ENCODE measurements around the gene PRSS3. TPM values are rescaled to one million over a fixed set of nuclear protein-coding genes. Genes with fewer than 3 reads are reported as not detected.

The PRSS3 gene
- total RNA-seq, 1 donor from 2014 or later, result not detected

DNA sequence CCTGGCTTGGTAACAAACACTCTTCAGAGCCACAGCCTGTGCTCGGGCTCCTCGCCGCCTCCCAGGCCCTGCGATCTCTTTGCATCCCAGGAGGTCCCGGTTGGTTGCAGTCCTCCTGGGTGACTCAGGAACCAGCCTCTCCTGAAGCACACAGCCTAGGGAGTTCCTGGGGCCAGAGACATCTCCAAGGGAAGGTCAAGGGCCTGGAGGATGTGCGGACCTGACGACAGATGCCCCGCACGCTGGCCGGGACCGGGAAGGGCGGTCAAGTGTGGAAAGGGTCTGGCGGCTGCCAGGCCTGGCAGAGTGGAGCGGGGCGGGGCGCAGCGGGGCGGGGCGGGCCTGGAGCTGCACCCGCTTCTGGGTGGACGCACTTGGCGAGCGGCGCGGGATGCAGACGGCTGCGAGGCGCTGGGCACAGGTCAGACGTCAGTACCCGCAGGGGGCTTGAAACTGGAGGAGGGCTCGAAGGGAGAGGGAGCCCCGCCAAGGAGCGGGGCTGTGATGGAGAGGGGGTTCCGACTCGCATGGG is 45.0 kb upstream of the PRSS3 start:
- H3K4me2 ChIP-seq (ENCODE audit: low read length), result peak overlapping the region; percentile 90
- peak overlapping the region; percentile 90 for H2AFZ ChIP-seq (ENCODE audit: low read depth, low read length)
- H3K4me3 ChIP-seq (ENCODE audit: insufficient read depth, low read depth, low read length), result peak overlapping the region; percentile 52
- H3K4me1 ChIP-seq (ENCODE audit: insufficient read depth, low read length), result no peaks in the 10 kb centered on the region
- Mint-ChIP-seq H3K27me3 (ENCODE audit: low read depth, unreplicated experiment) (peaks cover 62% of the 10 kb centered on the region), H3K9me3 (ENCODE audit: unreplicated experiment) (peaks cover 2% of the 10 kb centered on the region), H3K4me1 (ENCODE audit: low read depth, unreplicated experiment) (no peaks in the 10 kb centered on the region), H3K27ac (ENCODE audit: unreplicated experiment) (no peak overlapping the region), H3K4me3 (ENCODE audit: unreplicated experiment) (no peak overlapping the region), H3K36me3 (ENCODE audit: low read depth, unreplicated experiment) (no peaks in the 10 kb centered on the region)
- H4K20me1 ChIP-seq (ENCODE audit: insufficient read depth, low read length), result no peaks in the 10 kb centered on the region
- FAIRE-seq, result no peak
- no peaks in the 10 kb centered on the region for H3K9me3 ChIP-seq (ENCODE audit: insufficient read depth, low read depth, low read length)
- TF ChIP-seq, protein P1, sequence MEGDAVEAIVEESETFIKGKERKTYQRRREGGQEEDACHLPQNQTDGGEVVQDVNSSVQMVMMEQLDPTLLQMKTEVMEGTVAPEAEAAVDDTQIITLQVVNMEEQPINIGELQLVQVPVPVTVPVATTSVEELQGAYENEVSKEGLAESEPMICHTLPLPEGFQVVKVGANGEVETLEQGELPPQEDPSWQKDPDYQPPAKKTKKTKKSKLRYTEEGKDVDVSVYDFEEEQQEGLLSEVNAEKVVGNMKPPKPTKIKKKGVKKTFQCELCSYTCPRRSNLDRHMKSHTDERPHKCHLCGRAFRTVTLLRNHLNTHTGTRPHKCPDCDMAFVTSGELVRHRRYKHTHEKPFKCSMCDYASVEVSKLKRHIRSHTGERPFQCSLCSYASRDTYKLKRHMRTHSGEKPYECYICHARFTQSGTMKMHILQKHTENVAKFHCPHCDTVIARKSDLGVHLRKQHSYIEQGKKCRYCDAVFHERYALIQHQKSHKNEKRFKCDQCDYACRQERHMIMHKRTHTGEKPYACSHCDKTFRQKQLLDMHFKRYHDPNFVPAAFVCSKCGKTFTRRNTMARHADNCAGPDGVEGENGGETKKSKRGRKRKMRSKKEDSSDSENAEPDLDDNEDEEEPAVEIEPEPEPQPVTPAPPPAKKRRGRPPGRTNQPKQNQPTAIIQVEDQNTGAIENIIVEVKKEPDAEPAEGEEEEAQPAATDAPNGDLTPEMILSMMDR (IDR thresholded peaks at IDR 0.05; ENCODE audit: insufficient read depth, low read depth, low read length), result no peak
- no peak for TF ChIP-seq EZH2 (IDR thresholded peaks at IDR 0.05; ENCODE audit: insufficient read depth, low read length)
- peaks cover 16% of the 10 kb centered on the region for H3K27me3 ChIP-seq (ENCODE audit: insufficient read depth, low read length)
- H3K27ac ChIP-seq (ENCODE audit: low read depth, low read length), result no peak overlapping the region
- H3K36me3 ChIP-seq (ENCODE audit: insufficient read depth, low read length), result no peaks in the 10 kb centered on the region
- H3K79me2 ChIP-seq (ENCODE audit: insufficient read depth, low read length), result no peaks in the 10 kb centered on the region
- peak overlapping the region; percentile 66 for H3K9ac ChIP-seq (ENCODE audit: low read length)
- DNase-seq (ENCODE audit: low read depth), result no peak

DNA sequence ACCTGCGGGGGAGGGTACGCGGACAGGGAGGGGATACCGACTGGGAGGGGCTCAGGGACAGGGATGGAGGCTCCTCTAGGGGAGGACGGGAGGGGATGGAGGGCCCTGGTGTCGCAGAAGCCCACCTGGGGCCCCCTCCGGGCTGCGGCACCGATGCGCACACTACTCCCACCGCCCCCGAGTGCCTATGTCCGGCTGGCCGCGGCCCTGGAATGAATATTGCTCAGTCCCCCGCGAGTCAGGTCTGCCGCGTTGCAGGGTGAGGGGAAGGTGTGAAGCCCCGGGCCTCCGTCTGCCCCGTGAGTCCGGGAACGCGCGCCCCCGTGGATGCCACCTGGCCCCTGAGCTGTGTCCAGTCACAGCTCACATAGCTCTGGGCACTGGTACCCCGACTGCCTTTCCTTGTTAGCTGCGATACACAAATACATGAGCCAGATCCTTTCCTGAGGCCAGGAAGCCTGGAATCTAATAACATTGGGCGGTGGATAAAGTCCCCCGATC is 44.5 kb upstream of the PRSS3 start:
- peaks cover 64% of the 10 kb centered on the region for H3K27me3 Mint-ChIP-seq (ENCODE audit: low read depth, unreplicated experiment)
- Histone ChIP-seq H3K4me2 (ENCODE audit: low read length) (peak overlapping the region; percentile 90), H3K27ac (ENCODE audit: low read depth, low read length) (no peak overlapping the region), H3K9ac (ENCODE audit: low read length) (peak overlapping the region; percentile 66), H3K36me3 (ENCODE audit: insufficient read depth, low read length) (no peaks in the 10 kb centered on the region), H3K27me3 (ENCODE audit: insufficient read depth, low read length) (peaks cover 13% of the 10 kb centered on the region), H2AFZ (ENCODE audit: low read depth, low read length) (peak overlapping the region; percentile 90), H4K20me1 (ENCODE audit: insufficient read depth, low read length) (no peaks in the 10 kb centered on the region), H3K4me3 (ENCODE audit: insufficient read depth, low read depth, low read length) (peak overlapping the region; percentile 52), H3K9me3 (ENCODE audit: insufficient read depth, low read depth, low read length) (no peaks in the 10 kb centered on the region), H3K4me1 (ENCODE audit: insufficient read depth, low read length) (no peaks in the 10 kb centered on the region), H3K79me2 (ENCODE audit: insufficient read depth, low read length) (no peaks in the 10 kb centered on the region)
- H3K9me3 Mint-ChIP-seq (ENCODE audit: unreplicated experiment), result peaks cover 2% of the 10 kb centered on the region
- FAIRE-seq (no peak), DNase-seq (ENCODE audit: low read depth) (no peak)
- H3K4me3 Mint-ChIP-seq (ENCODE audit: unreplicated experiment), result no peak overlapping the region
- no peaks in the 10 kb centered on the region for H3K4me1 Mint-ChIP-seq (ENCODE audit: low read depth, unreplicated experiment)
- TF ChIP-seq EZH2 (IDR thresholded peaks at IDR 0.05; ENCODE audit: insufficient read depth, low read length), result peak; percentile 57
- TF ChIP-seq, protein P1 (IDR thresholded peaks at IDR 0.05; ENCODE audit: insufficient read depth, low read depth, low read length), result no peak
- no peaks in the 10 kb centered on the region for H3K36me3 Mint-ChIP-seq (ENCODE audit: low read depth, unreplicated experiment)
- no peak overlapping the region for H3K27ac Mint-ChIP-seq (ENCODE audit: unreplicated experiment)

DNA sequence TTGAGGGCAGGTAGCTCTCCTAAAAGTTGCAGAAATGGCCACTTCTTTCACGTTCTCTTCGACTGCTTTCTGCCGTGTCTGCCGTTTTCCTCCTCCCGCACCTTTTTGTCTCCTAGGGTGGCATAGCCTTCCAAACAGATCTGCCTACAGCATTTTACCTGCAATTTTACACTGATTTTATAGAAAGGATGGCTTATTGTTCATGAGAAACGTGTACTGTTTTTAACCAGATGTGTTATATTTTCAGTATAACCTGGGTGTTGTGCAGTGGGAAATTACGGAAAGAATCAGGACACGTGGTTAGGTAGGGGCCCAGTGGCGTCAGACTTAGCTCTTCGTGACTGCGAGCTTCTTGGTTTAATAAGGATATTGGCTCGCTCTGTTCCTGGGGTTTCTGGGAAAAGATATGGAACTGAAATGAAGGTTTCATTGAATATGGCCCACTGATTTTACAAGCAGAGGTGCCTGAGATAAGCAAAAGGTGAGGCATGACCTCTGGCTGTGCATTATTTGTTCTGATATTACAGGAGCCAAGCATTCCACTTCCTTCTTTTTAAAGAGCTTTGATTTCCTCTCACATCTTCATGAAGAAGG is 43.7 kb upstream of the PRSS3 start:
- no peaks in the 10 kb centered on the region for H3K9me3 ChIP-seq (ENCODE audit: insufficient read depth, low read depth, low read length)
- peak overlapping the region; percentile 90 for H2AFZ ChIP-seq (ENCODE audit: low read depth, low read length)
- peak overlapping the region; percentile 52 for H3K4me3 ChIP-seq (ENCODE audit: insufficient read depth, low read depth, low read length)
- no peaks in the 10 kb centered on the region for H3K36me3 Mint-ChIP-seq (ENCODE audit: low read depth, unreplicated experiment)
- H3K27me3 ChIP-seq (ENCODE audit: insufficient read depth, low read length), result peaks cover 13% of the 10 kb centered on the region
- H3K27ac Mint-ChIP-seq (ENCODE audit: unreplicated experiment), result no peak overlapping the region
- no peak overlapping the region for H3K4me3 Mint-ChIP-seq (ENCODE audit: unreplicated experiment)
- peak overlapping the region; percentile 66 for H3K9ac ChIP-seq (ENCODE audit: low read length)
- no peaks in the 10 kb centered on the region for H3K4me1 Mint-ChIP-seq (ENCODE audit: low read depth, unreplicated experiment)
- H3K79me2 ChIP-seq (ENCODE audit: insufficient read depth, low read length), result no peaks in the 10 kb centered on the region
- DNase-seq (ENCODE audit: low read depth), result no peak
- FAIRE-seq, result no peak
- H3K27ac ChIP-seq (ENCODE audit: low read depth, low read length), result no peak overlapping the region
- H3K27me3 Mint-ChIP-seq (ENCODE audit: low read depth, unreplicated experiment), result peaks cover 57% of the 10 kb centered on the region
- no peak for TF ChIP-seq EZH2 (IDR thresholded peaks at IDR 0.05; ENCODE audit: insufficient read depth, low read length)
- TF ChIP-seq, protein P1 (IDR thresholded peaks at IDR 0.05; ENCODE audit: insufficient read depth, low read depth, low read length), result no peak
- no peaks in the 10 kb centered on the region for H3K36me3 ChIP-seq (ENCODE audit: insufficient read depth, low read length)
- H3K4me1 ChIP-seq (ENCODE audit: insufficient read depth, low read length), result no peaks in the 10 kb centered on the region
- no peaks in the 10 kb centered on the region for H4K20me1 ChIP-seq (ENCODE audit: insufficient read depth, low read length)
- peak overlapping the region; percentile 90 for H3K4me2 ChIP-seq (ENCODE audit: low read length)
- H3K9me3 Mint-ChIP-seq (ENCODE audit: unreplicated experiment), result peaks cover 2% of the 10 kb centered on the region
